VCaP (cell line): ENCODE results near the gene CFAP100.

ENCODE experiments used
- H3K27ac ChIP-seq: fragments of 450-650 bp; 2 replicates; pipeline ENCODE4 v1.5.1; 2017
- CTCF ChIP-seq: fragments of 450-650 bp; conservative IDR thresholded peaks from 2 replicates; pipeline ENCODE4 v1.5.1; 2017; ENCODE audit warnings: mild to moderate bottlenecking, moderate library complexity

Gene CFAP100

GRCh38 chr3:126360046-126360713 lies 34.5 kb upstream of the CFAP100 start:
- TF ChIP-seq CTCF, result no peak
- H3K27ac ChIP-seq, result no peak overlapping the region

- H3K27ac ChIP-seq, result no peak overlapping the region
- no peak for TF ChIP-seq CTCF
Measured at GRCh38 chr3:126360714-126361060, 34.0 kb upstream of the CFAP100 start.

GRCh38 chr3:126361211-126361610 lies 33.5 kb upstream of the CFAP100 start:
- no peak overlapping the region for H3K27ac ChIP-seq
- TF ChIP-seq CTCF, result no peak

GRCh38 chr3:126364130-126364695 lies 30.5 kb upstream of the CFAP100 start:
- H3K27ac ChIP-seq, result no peak overlapping the region
- no peak for TF ChIP-seq CTCF

- H3K27ac ChIP-seq, result no peak overlapping the region
- TF ChIP-seq CTCF, result no peak
Measured at GRCh38 chr3:126364731-126365301, 29.9 kb upstream of the CFAP100 start.

- no peak for TF ChIP-seq CTCF
- H3K27ac ChIP-seq, result no peak overlapping the region
Measured at GRCh38 chr3:126365351-126366277, 29.1 kb upstream of the CFAP100 start.

DNA sequence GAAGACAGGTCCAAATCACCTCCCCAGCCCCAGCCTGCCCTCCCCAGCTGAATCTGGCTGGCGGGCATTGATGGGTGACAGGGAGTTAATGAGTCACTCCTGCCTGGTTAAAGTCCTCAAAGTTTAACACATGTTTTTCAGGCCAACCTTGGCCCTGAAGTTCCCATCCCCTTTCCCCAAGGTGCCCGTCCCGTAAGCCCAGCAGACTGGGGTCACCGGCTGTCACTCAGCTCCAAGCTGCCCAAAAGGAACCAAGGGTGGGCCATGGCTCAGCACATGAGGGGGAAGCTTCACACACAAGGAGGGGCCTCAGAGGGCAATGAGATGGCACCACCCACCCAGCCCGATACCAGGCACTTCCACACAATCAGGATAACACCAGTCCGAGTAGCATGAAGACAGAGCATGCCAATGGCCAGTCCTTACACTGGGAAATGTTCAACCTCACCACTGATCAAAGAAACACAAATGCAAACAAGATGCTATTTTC lies 27.3 kb upstream of the CFAP100 start:
- H3K27ac ChIP-seq, result no peak overlapping the region
- TF ChIP-seq CTCF, result no peak
